ENCODE measurements around the gene MYF5. TPM values are rescaled to one million over a fixed set of nuclear protein-coding genes. Genes with fewer than 3 reads are reported as not detected.

MYF5 gene
- polyA plus RNA-seq, 1 of the 3 experiments (the other 2 are of a cell fraction): not detected

DNA sequence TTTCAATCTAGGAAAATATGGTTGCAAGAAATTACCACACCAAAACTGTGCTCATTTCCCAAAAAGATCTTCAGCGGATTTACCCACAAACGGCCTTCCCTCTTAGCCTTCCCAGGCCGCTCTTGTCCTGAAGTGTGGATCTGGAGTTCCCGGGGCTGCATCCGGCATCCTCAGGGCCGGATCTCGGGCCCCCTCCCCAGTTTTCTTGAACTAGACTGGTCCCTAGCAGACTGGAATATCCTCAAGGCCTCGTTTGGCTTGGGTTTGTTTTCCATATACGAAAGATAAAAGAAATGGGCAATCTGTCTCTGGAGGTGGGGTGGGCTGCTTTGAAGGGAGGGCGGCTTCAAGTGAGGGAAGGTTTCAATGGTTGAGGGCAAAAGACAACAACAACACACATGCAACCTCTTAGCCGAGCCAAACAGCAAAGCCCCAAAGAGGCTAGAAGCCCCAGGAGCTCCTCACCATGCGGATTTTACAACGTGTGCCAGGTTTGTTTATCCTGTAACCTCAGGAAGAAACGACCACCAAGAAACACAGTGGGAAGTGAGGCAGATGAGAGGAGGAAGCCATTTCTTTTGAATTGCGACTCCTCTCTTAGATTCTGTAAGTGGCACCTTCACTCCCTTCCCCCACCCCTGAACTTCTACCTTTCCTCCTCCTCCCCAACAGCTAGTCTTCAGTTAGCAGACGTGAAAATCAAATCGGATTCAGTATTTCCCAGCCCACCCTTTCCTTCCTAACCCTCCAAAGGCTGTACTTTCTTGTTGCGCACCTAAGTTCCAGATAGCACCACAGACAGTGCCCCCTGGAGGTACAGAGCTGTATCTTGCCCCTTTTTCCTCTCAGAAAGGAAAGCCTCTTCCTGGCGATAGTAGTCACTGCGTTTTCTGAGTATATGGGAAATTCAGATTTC is 6.6 kb upstream of the MYF5 start:
- no peak overlapping the region; a peak in 1 of 4 replicates for H3K4me3 ChIP-seq (ENCODE audit: low read depth in 2 of 2, low read length in 1 of 2)
- H3K79me2 ChIP-seq (ENCODE audit: insufficient read depth): no peaks in the 10 kb centered on the region
- no peaks in the 10 kb centered on the region for H3K4me1 ChIP-seq (ENCODE audit: control insufficient read depth in 1 of 2, insufficient read depth in 2 of 2, low read depth in 1 of 2, low read length in 1 of 2)
- H3K9ac ChIP-seq: no peak overlapping the region
- 16% methylated on average over 19 of the region's 20 CpGs for WGBS (ENCODE audit: low lambda C conversion rate)
- H3K27ac ChIP-seq (ENCODE audit: low read depth in 2 of 2, low read length in 1 of 2): no peak overlapping the region
- POLR2A ChIA-PET: no interaction called here
- no peak for TF ChIP-seq EP300 (IDR thresholded peaks at IDR 0.05; ENCODE audit: borderline replicate concordance in 1 of 2, low read depth in 1 of 2, low read length in 1 of 2)
- no peak for TF ChIP-seq USF1 (IDR thresholded peaks at IDR 0.05; ENCODE audit: borderline replicate concordance, low read depth)
- peak; percentile 41; the same call in 1 of the 2 replicates for TF ChIP-seq RAD21 (IDR thresholded peaks at IDR 0.05; ENCODE audit: low read length)
- no peak for TF ChIP-seq POLR2AphosphoS5 (IDR thresholded peaks at IDR 0.05; ENCODE audit: low read depth, low read length)
- TF ChIP-seq, protein P1, sequence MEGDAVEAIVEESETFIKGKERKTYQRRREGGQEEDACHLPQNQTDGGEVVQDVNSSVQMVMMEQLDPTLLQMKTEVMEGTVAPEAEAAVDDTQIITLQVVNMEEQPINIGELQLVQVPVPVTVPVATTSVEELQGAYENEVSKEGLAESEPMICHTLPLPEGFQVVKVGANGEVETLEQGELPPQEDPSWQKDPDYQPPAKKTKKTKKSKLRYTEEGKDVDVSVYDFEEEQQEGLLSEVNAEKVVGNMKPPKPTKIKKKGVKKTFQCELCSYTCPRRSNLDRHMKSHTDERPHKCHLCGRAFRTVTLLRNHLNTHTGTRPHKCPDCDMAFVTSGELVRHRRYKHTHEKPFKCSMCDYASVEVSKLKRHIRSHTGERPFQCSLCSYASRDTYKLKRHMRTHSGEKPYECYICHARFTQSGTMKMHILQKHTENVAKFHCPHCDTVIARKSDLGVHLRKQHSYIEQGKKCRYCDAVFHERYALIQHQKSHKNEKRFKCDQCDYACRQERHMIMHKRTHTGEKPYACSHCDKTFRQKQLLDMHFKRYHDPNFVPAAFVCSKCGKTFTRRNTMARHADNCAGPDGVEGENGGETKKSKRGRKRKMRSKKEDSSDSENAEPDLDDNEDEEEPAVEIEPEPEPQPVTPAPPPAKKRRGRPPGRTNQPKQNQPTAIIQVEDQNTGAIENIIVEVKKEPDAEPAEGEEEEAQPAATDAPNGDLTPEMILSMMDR (IDR thresholded peaks at IDR 0.05): peak; percentile 66
- peak; percentile 48; the same call in 1 of the 2 replicates for TF ChIP-seq SMC3 (IDR thresholded peaks at IDR 0.05; ENCODE audit: low read depth, low read length)
- TF ChIP-seq, protein P2, sequence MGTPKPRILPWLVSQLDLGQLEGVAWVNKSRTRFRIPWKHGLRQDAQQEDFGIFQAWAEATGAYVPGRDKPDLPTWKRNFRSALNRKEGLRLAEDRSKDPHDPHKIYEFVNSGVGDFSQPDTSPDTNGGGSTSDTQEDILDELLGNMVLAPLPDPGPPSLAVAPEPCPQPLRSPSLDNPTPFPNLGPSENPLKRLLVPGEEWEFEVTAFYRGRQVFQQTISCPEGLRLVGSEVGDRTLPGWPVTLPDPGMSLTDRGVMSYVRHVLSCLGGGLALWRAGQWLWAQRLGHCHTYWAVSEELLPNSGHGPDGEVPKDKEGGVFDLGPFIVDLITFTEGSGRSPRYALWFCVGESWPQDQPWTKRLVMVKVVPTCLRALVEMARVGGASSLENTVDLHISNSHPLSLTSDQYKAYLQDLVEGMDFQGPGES (IDR thresholded peaks at IDR 0.05; ENCODE audit: low read depth, low read length): no peak
- TF ChIP-seq FOXM1 (IDR thresholded peaks at IDR 0.05; ENCODE audit: low read depth): no peak
- TF ChIP-seq EZH2phosphoT487 (IDR thresholded peaks at IDR 0.05; ENCODE audit: borderline replicate concordance, low read depth): no peak
- TF ChIP-seq NRF1 (IDR thresholded peaks at IDR 0.05; ENCODE audit: low read depth, low read length): no peak
- H3K36me3 ChIP-seq (replicated peaks in 1 of 2; ENCODE audit: control insufficient read depth in 1 of 2, insufficient read depth in 2 of 2, low read length in 1 of 2): no peaks in the 10 kb centered on the region
- CTCF ChIA-PET: interaction anchor here (0.6 to 2.2 kb wide), 9 partner anchors 9 to 91 kb away, joined by 3 to 12 read pairs (median 3); no protein-coding TSS in a partner anchor
- peak overlapping the region; percentile 54; the same call in 1 of the 2 replicates for H2AFZ ChIP-seq (ENCODE audit: low read depth)
- H3K27me3 ChIP-seq (ENCODE audit: insufficient read depth): peaks cover 75% of the 10 kb centered on the region
- no peaks in the 10 kb centered on the region for H3K9me3 ChIP-seq
- H3K4me2 ChIP-seq: no peak overlapping the region
- H4K20me1 ChIP-seq (ENCODE audit: insufficient read depth): no peaks in the 10 kb centered on the region
- no peaks in the 10 kb centered on the region for H3F3A ChIP-seq (replicated peaks; ENCODE audit: insufficient read depth)
- peak; percentile 43 for DNase-seq
- no peaks in the 10 kb centered on the region for H3K9me2 ChIP-seq
